ENCODE measurements around the gene RBP2. TPM values are rescaled to one million over a fixed set of nuclear protein-coding genes. Genes with fewer than 3 reads are reported as not detected.

Gene RBP2
- total and polyA plus RNA-seq, 4 donors, result 0.79 TPM; not detected in 3

DNA sequence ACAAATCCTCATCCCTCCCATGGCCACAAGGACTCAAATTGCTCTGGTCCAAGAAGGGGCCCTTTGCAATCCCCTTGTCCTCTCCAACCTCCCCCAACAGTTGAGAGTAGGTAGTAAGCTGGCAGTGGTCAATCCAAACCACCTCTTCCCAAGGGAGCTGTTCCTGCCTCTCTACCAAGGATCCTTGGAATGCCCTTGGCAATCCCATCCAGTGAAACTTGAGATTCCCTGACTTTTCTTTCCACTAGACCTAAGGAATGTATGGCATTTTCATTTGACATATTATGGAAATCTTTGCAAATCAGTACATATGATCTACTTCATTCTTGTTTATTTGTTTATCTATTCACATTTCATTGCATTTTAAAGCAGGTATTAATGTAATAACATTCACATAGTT lies 4.8 kb upstream of the RBP2 start:
- TF ChIP-seq, protein P1, sequence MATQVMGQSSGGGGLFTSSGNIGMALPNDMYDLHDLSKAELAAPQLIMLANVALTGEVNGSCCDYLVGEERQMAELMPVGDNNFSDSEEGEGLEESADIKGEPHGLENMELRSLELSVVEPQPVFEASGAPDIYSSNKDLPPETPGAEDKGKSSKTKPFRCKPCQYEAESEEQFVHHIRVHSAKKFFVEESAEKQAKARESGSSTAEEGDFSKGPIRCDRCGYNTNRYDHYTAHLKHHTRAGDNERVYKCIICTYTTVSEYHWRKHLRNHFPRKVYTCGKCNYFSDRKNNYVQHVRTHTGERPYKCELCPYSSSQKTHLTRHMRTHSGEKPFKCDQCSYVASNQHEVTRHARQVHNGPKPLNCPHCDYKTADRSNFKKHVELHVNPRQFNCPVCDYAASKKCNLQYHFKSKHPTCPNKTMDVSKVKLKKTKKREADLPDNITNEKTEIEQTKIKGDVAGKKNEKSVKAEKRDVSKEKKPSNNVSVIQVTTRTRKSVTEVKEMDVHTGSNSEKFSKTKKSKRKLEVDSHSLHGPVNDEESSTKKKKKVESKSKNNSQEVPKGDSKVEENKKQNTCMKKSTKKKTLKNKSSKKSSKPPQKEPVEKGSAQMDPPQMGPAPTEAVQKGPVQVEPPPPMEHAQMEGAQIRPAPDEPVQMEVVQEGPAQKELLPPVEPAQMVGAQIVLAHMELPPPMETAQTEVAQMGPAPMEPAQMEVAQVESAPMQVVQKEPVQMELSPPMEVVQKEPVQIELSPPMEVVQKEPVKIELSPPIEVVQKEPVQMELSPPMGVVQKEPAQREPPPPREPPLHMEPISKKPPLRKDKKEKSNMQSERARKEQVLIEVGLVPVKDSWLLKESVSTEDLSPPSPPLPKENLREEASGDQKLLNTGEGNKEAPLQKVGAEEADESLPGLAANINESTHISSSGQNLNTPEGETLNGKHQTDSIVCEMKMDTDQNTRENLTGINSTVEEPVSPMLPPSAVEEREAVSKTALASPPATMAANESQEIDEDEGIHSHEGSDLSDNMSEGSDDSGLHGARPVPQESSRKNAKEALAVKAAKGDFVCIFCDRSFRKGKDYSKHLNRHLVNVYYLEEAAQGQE (IDR thresholded peaks at IDR 0.05), result no peak
- TF ChIP-seq SP1 (IDR thresholded peaks at IDR 0.05), result no peak
- TF ChIP-seq YY1 (IDR thresholded peaks at IDR 0.05), result no peak
- no peak for TF ChIP-seq FOXA2 (IDR thresholded peaks at IDR 0.05)
- TF ChIP-seq HNF4G (IDR thresholded peaks at IDR 0.05), result no peak
- TF ChIP-seq, protein P2, sequence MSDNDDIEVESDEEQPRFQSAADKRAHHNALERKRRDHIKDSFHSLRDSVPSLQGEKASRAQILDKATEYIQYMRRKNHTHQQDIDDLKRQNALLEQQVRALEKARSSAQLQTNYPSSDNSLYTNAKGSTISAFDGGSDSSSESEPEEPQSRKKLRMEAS (IDR thresholded peaks at IDR 0.05), result no peak
- no peak for TF ChIP-seq JUND (IDR thresholded peaks at IDR 0.05)
- no peak for TF ChIP-seq RAD21 (IDR thresholded peaks at IDR 0.05)
- TF ChIP-seq TAF1 (conservative IDR thresholded peaks at IDR 0.05), result no peak

DNA sequence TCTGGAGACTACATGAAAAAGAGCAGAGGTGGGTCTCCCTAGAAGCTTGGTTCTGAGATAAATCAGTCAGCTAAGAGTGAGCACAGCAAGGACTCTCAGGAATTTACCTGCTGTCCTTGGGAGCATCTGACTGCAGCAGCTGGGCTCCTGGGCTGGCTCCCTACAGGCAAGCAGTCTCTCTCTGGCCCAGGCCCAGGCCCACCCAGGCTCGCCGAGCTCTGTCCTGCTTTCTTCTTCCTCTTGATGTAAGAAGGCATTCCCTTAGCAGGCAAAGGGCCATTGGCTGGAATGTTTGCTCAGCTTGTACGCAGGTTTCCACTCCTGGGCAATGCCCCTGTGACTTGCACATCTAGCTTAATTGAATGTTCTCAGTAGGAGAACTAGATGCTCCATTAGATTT lies 4.3 kb upstream of the RBP2 start:
- Histone ChIP-seq H3K27ac (ENCODE audit: low read depth in 1 of 2, low read length in 2 of 2) (no peak overlapping the region), H3K9ac (ENCODE audit: low read depth in 1 of 2, low read length in 2 of 2) (no peak overlapping the region), H3K4me3 (ENCODE audit: low read depth in 1 of 3, low read length in 3 of 3) (no peak overlapping the region), H3K27me3 (ENCODE audit: control insufficient read depth in 4 of 4, insufficient read depth in 4 of 4, low read length in 3 of 4) (no peaks in the 10 kb centered on the region), H3K36me3 (ENCODE audit: control insufficient read depth in 4 of 4, insufficient read depth in 3 of 4, low read depth in 1 of 4, low read length in 3 of 4) (no peaks in the 10 kb centered on the region), H3K4me1 (ENCODE audit: control insufficient read depth in 4 of 4, insufficient read depth in 4 of 4, low read length in 3 of 4) (no peaks in the 10 kb centered on the region), H3K9me3 (ENCODE audit: control insufficient read depth in 4 of 4, low read length in 3 of 4) (no peaks in the 10 kb centered on the region)
- 87% methylated on average over 3 of the region's 3 CpGs for WGBS
- DNase-seq (ENCODE audit: low spot score), result no peak
- no peak for TF ChIP-seq HNF4G (IDR thresholded peaks at IDR 0.05)
- no peak for TF ChIP-seq NR2F2 (IDR thresholded peaks at IDR 0.05)

More for the DNA sequence above, 4.8 kb upstream of the RBP2 start:
- no peak overlapping the region for H3K27ac ChIP-seq (ENCODE audit: low read depth in 1 of 2, low read length in 2 of 2)
- H3K4me3 ChIP-seq (ENCODE audit: low read depth in 1 of 3, low read length in 3 of 3), result no peak overlapping the region
- no peaks in the 10 kb centered on the region for H3K27me3 ChIP-seq (ENCODE audit: control insufficient read depth in 4 of 4, insufficient read depth in 4 of 4, low read length in 3 of 4)
- DNase-seq (ENCODE audit: low spot score), result no peak
- no peaks in the 10 kb centered on the region for H3K36me3 ChIP-seq (ENCODE audit: control insufficient read depth in 4 of 4, insufficient read depth in 3 of 4, low read depth in 1 of 4, low read length in 3 of 4)
- no peak overlapping the region for H3K9ac ChIP-seq (ENCODE audit: low read depth in 1 of 2, low read length in 2 of 2)
- no peaks in the 10 kb centered on the region for H3K4me1 ChIP-seq (ENCODE audit: control insufficient read depth in 4 of 4, insufficient read depth in 4 of 4, low read length in 3 of 4)
- H3K9me3 ChIP-seq (ENCODE audit: control insufficient read depth in 4 of 4, low read length in 3 of 4), result no peaks in the 10 kb centered on the region

DNA sequence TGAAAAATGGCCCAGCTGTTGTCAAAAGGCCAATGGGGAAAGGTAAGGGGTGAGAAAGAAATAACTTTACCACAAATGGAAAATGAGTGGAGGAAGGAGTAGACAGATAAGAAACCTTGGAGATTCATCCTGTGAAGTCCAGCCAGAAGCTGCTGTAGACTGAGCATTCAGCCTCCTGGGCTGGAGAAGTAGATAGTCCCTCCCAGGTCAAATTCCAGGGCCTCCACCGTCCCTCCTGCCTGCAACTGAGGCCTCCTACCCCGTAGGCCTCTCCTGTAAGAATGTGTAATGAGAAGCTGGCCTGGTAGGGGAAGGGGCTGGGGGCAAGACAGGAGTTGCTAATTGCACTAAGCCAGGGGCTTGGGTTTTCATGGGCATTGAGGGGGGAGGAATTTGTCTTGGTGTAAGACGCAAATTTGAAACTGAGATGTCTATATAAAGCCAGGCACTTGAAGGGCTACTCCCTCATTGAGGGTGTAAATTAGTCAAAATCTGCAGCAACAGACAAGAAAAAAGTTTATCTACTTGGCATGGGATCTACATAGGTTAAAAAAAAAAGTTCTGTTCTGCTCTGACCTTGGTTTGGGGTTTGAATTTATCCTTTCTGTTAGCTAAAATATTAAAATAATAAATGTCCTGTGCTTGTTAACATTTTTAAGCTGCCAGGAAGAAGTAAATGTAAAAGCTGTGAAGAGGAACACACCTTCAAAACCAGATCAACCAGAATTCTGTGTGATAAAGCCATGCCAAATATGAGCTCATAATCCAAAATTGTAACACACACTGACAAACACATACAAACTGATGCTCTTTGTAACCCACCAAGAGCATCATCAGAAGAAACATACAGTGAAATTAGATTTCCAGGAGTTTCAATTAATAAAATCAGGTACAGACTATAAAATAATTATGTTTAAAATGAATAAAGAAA lies 1.7 kb upstream of the RBP2 start:
- Histone ChIP-seq H3K9ac (ENCODE audit: low read depth in 1 of 2, low read length in 2 of 2) (no peak overlapping the region), H3K4me1 (ENCODE audit: control insufficient read depth in 4 of 4, insufficient read depth in 4 of 4, low read length in 3 of 4) (no peaks in the 10 kb centered on the region), H3K9me3 (ENCODE audit: control insufficient read depth in 4 of 4, low read length in 3 of 4) (no peaks in the 10 kb centered on the region), H3K4me3 (ENCODE audit: low read depth in 1 of 3, low read length in 3 of 3) (no peak overlapping the region), H3K27ac (ENCODE audit: low read depth in 1 of 2, low read length in 2 of 2) (no peak overlapping the region), H3K27me3 (ENCODE audit: control insufficient read depth in 4 of 4, insufficient read depth in 4 of 4, low read length in 3 of 4) (no peaks in the 10 kb centered on the region), H3K36me3 (ENCODE audit: control insufficient read depth in 4 of 4, insufficient read depth in 3 of 4, low read depth in 1 of 4, low read length in 3 of 4) (no peaks in the 10 kb centered on the region)
- no peak for TF ChIP-seq GABPA (IDR thresholded peaks at IDR 0.05 in 1 of 2, conservative IDR thresholded peaks at IDR 0.05 in 1 of 2)
- TF ChIP-seq, protein P2 (IDR thresholded peaks at IDR 0.05), result no peak
- TF ChIP-seq, protein P3, sequence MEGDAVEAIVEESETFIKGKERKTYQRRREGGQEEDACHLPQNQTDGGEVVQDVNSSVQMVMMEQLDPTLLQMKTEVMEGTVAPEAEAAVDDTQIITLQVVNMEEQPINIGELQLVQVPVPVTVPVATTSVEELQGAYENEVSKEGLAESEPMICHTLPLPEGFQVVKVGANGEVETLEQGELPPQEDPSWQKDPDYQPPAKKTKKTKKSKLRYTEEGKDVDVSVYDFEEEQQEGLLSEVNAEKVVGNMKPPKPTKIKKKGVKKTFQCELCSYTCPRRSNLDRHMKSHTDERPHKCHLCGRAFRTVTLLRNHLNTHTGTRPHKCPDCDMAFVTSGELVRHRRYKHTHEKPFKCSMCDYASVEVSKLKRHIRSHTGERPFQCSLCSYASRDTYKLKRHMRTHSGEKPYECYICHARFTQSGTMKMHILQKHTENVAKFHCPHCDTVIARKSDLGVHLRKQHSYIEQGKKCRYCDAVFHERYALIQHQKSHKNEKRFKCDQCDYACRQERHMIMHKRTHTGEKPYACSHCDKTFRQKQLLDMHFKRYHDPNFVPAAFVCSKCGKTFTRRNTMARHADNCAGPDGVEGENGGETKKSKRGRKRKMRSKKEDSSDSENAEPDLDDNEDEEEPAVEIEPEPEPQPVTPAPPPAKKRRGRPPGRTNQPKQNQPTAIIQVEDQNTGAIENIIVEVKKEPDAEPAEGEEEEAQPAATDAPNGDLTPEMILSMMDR (IDR thresholded peaks at IDR 0.05; ENCODE audit: low read depth, low read length, missing input control), result no peak
- no peak for TF ChIP-seq YY1 (IDR thresholded peaks at IDR 0.05)
- TF ChIP-seq HNF4G (IDR thresholded peaks at IDR 0.05), result no peak
- no peak for DNase-seq (ENCODE audit: low spot score)
- whole genome bisulfite sequencing, result 77% methylated on average over 3 of the region's 3 CpGs
